Testis (tissue), 2 donors: Measurements from ENCODE around the gene MMRN2.

Source experiments
- CTCF ChIP-seq, 3 experiments: fragments of 450-650 bp in 2 of 3; fragments of 200-600 bp in 1 of 3; sonication (generic) in 1 of 3; IDR thresholded peaks; one replicate each; pipeline ENCODE4 v1.5.1; 2016 to 2019; ENCODE audit warnings: antibody characterized with exemption in 3 of 3, mild to moderate bottlenecking in 2 of 3, moderate library complexity in 1 of 3
- POLR2A ChIP-seq: fragments of 450-650 bp; IDR thresholded peaks from one replicate; pipeline ENCODE4 v1.6.1; 2017; ENCODE audit warnings: antibody characterized with exemption, mild to moderate bottlenecking, moderate library complexity

GRCh38 chr10:86946213-86947155, 10.9 kb downstream of the MMRN2 start:
- TF ChIP-seq CTCF (IDR thresholded peaks at IDR 0.05) = no peak
- no peak for TF ChIP-seq POLR2A
